IMR-90 (cell line): ENCODE results near the gene PTK7. TPM values are rescaled to one million over a fixed set of nuclear protein-coding genes. Genes with fewer than 3 reads are reported as not detected.

ENCODE experiments used
- ATAC-seq: fragments of 200-7000 bp; cut with Tn5 transposase; 2 replicates; pipeline ENCODE4 v1.9.1; 2020; ENCODE audit warnings: low read depth, mild to moderate bottlenecking, moderate library complexity
- BruUV-seq: library from RNA; stranded (reverse); fragments of 400-500 nt; replicated peaks from 2 replicates; lab custom pipeline; 2021; lab: Mats Ljungman, UMichigan
- CTCF ChIA-PET: fragments of 300-600 bp; formaldehyde crosslinking; extraction: SDS; loops from one replicate; lab custom pipeline; 2021; ENCODE audit warnings: antibody characterized with exemption; lab: Yijun Ruan, JAX
- POLR2A ChIA-PET: fragments of 300-600 bp; sonication (Branson Sonifier 250); formaldehyde crosslinking; loops from one replicate; lab custom pipeline; 2022; ENCODE audit warnings: antibody characterized with exemption; ENCODE audit not compliant: unreplicated experiment; lab: Charles Lee
- DNase-seq: peaks from one replicate; pipeline ENCODE4 v3.0.0; 2013
- H2AFZ ChIP-seq: replicated peaks from 2 replicates; pipeline ENCODE3; 2013; ENCODE audit warnings: low read length, mild to moderate bottlenecking; ENCODE audit not compliant: poor library complexity
- H2AK5ac ChIP-seq: 2 replicates; pipeline ENCODE4 v1.6.1; 2013; ENCODE audit warnings: low read depth, low read length, inconsistent platforms
- H2AK9ac ChIP-seq: replicated peaks from 2 replicates; pipeline ENCODE3; 2013; ENCODE audit warnings: mild to moderate bottlenecking, low read depth, low read length, moderate library complexity; ENCODE audit not compliant: poor library complexity
- H2BK120ac ChIP-seq: 2 replicates; pipeline ENCODE4 v1.6.1; 2013; ENCODE audit warnings: low read depth, low read length, inconsistent platforms
- H2BK15ac ChIP-seq: 3 replicates; pipeline ENCODE4 v1.6.1; 2013; ENCODE audit warnings: low read depth, low read length, inconsistent platforms
- H2BK20ac ChIP-seq: 2 replicates; pipeline ENCODE4 v1.6.1; 2013; ENCODE audit warnings: low read depth, mild to moderate bottlenecking, inconsistent platforms, low read length, moderate library complexity
- H2BK5ac ChIP-seq: 2 replicates; pipeline ENCODE4 v1.6.1; 2013; ENCODE audit warnings: mild to moderate bottlenecking, low read depth, low read length, inconsistent platforms; ENCODE audit not compliant: poor library complexity, severe bottlenecking
- H3K14ac ChIP-seq: replicated peaks from 2 replicates; pipeline ENCODE4 v1.6.1; 2013; ENCODE audit warnings: low read depth, low read length, inconsistent platforms
- H3K18ac ChIP-seq: 2 replicates; pipeline ENCODE4 v1.6.1; 2013; ENCODE audit warnings: low read depth, low read length, control low read depth
- H3K23ac ChIP-seq: 2 replicates; pipeline ENCODE4 v1.6.1; 2013; ENCODE audit warnings: low read depth, low read length, inconsistent platforms
- H3K27ac ChIP-seq: 2 replicates; pipeline ENCODE4 v1.5.1; 2013; ENCODE audit warnings: mild to moderate bottlenecking, control low read depth, low read length; ENCODE audit not compliant: insufficient read depth
- H3K27me3 ChIP-seq: 2 replicates; pipeline ENCODE4 v1.6.1; 2013; ENCODE audit warnings: low read length; ENCODE audit not compliant: control insufficient read depth, insufficient read depth
- H3K36me3 ChIP-seq: 2 replicates; pipeline ENCODE4 v1.6.1; 2013; ENCODE audit warnings: low read length, mixed read lengths; ENCODE audit not compliant: control insufficient read depth, insufficient read depth
- H3K4ac ChIP-seq: 2 replicates; pipeline ENCODE4 v1.6.1; 2013; ENCODE audit warnings: low read depth, low read length, inconsistent platforms
- H3K4me1 ChIP-seq: 2 replicates; pipeline ENCODE4 v1.6.1; 2013; ENCODE audit warnings: low read length, mixed read lengths; ENCODE audit not compliant: control insufficient read depth, insufficient read depth
- H3K4me2 ChIP-seq: 2 replicates; pipeline ENCODE4 v1.6.1; 2013; ENCODE audit warnings: low read depth, mild to moderate bottlenecking, control low read depth, low read length, moderate library complexity
- H3K4me3 ChIP-seq: 2 replicates; pipeline ENCODE4 v1.5.1; 2013; ENCODE audit warnings: low read depth, mild to moderate bottlenecking, control low read depth, low read length, moderate library complexity; ENCODE audit not compliant: insufficient read depth
- H3K56ac ChIP-seq: 2 replicates; pipeline ENCODE4 v1.6.1; 2013; ENCODE audit warnings: low read length, inconsistent platforms; ENCODE audit not compliant: insufficient read depth; ENCODE audit errors: extremely low read depth
- H3K79me1 ChIP-seq, 2 experiments: 2 replicates each; pipeline ENCODE4 v1.6.1; 2013; ENCODE audit warnings: low read length in 2 of 2, inconsistent platforms in 1 of 2, low read depth in 1 of 2
- H3K9ac ChIP-seq: 2 replicates; pipeline ENCODE4 v1.6.1; 2013; ENCODE audit warnings: low read depth, low read length, control low read depth
- H3K9me1 ChIP-seq: 2 replicates; pipeline ENCODE4 v1.6.1; 2013; ENCODE audit warnings: low read length, inconsistent platforms; ENCODE audit not compliant: insufficient read depth
- H3K9me3 ChIP-seq: 2 replicates; pipeline ENCODE4 v1.6.1; 2013; ENCODE audit warnings: low read length; ENCODE audit not compliant: control insufficient read depth, insufficient read depth
- H4K20me1 ChIP-seq: 2 replicates; pipeline ENCODE4 v1.6.1; 2013; ENCODE audit warnings: low read length, inconsistent platforms; ENCODE audit not compliant: insufficient read depth
- H4K5ac ChIP-seq: 2 replicates; pipeline ENCODE4 v1.6.1; 2013; ENCODE audit warnings: mild to moderate bottlenecking, low read depth, low read length, control low read depth
- H4K8ac ChIP-seq, 2 experiments: 2 replicates each; pipeline ENCODE4 v1.6.1; 2013; ENCODE audit warnings: low read depth in 2 of 2, low read length in 2 of 2, control low read depth in 1 of 2, inconsistent platforms in 1 of 2
- H4K91ac ChIP-seq: 2 replicates; pipeline ENCODE4 v1.6.1; 2013; ENCODE audit warnings: low read depth, low read length, inconsistent platforms; ENCODE audit not compliant: insufficient read depth
- BHLHE40 ChIP-seq: fragments of 150-350 bp; IDR thresholded peaks from 2 replicates; pipeline ENCODE4 v1.6.1; 2016; ENCODE audit warnings: mild to moderate bottlenecking, low read depth, low read length
- CEBPB ChIP-seq: IDR thresholded peaks from 2 replicates; pipeline ENCODE4 v1.6.1; 2012; ENCODE audit warnings: low read depth, low read length, improper control_type of control experiment
- MAFK ChIP-seq: IDR thresholded peaks from 2 replicates; pipeline ENCODE4 v1.6.1; 2012; ENCODE audit warnings: low read depth, low read length, improper control_type of control experiment
- MXI1 ChIP-seq: IDR thresholded peaks from 2 replicates; pipeline ENCODE4 v1.6.1; 2012; ENCODE audit warnings: low read depth, mild to moderate bottlenecking, low read length, moderate library complexity, borderline replicate concordance
- RFX5 ChIP-seq: IDR thresholded peaks from 2 replicates; pipeline ENCODE4 v1.8.0; 2012; ENCODE audit warnings: low read depth, mild to moderate bottlenecking, low read length, moderate library complexity
- USF2 ChIP-seq: fragments of 150-350 bp; IDR thresholded peaks from 2 replicates; pipeline ENCODE4 v1.6.1; 2017; ENCODE audit warnings: mild to moderate bottlenecking, antibody characterized with exemption, low read length, low read depth
- WGBS, 2 experiments: methylation state at CpG; one replicate each; pipeline versions ENCODE4 v1.1.5 to v1.1.7; 2013; ENCODE audit warnings: missing lambda C conversion rate in 2 of 2; ENCODE audit not compliant: insufficient read length in 1 of 2; ENCODE audit errors: extremely low coverage in 2 of 2; 5-methylcytosine and 5-hydroxymethylcytosine counted together
- dilution Hi-C: fragments of 300-500 bp; cut with HindIII; formaldehyde crosslinking; loops from one replicate; pipeline ENCODE4 v1.14.3; 2018; ENCODE audit warnings: low sequenced_read_pairs; ENCODE audit not compliant: unreplicated experiment
- in situ Hi-C: fragments of 300-500 bp; cut with MboI; formaldehyde crosslinking; loops from 3 replicates; pipeline ENCODE4 v1.14.3; 2019; ENCODE audit warnings: low sequenced_read_pairs, inconsistent platforms, mixed read lengths
- intact Hi-C: fragments of 100-400 bp; cut with micrococcal nuclease; formaldehyde crosslinking; loops from 2 replicates; pipeline ENCODE4 v1.10.0; 2022
- polyA plus RNA-seq, 3 experiments: library from polyadenylated mRNA; depleted of rRNA; stranded (reverse); fragments of >200 nt; gene quantifications; 2 replicates each; pipeline ENCODE4 v1.2.3, GENCODE V29; 2012; ENCODE audit warnings: low replicate concordance in 1 of 3
- total RNA-seq: library from RNA; depleted of rRNA; stranded (reverse); fragments of >200 nt; gene quantifications from 2 replicates; pipeline ENCODE4 v1.2.3, GENCODE V29; 2012

Gene PTK7
- total and polyA plus RNA-seq, 2 of the 4 experiments (the other 2 are of a cell fraction): 47.1 to 142 TPM

- no CpG with 5 or more reads among the region's 11 CpGs for WGBS, 2 experiments
- in situ Hi-C loops: no loop called here
- no peak overlapping the region for H3K56ac ChIP-seq
- no peak overlapping the region for H4K8ac ChIP-seq
- no peak overlapping the region for H2AK9ac ChIP-seq
- no peak for TF ChIP-seq MXI1
- no peak for TF ChIP-seq RFX5
- TF ChIP-seq MAFK: no peak
- TF ChIP-seq USF2: no peak
- no peak for TF ChIP-seq CEBPB
- no peak for TF ChIP-seq BHLHE40
- no peaks in the 10 kb centered on the region for H3K27me3 ChIP-seq
- no peak overlapping the region for H3K18ac ChIP-seq
- no peak overlapping the region for H2BK120ac ChIP-seq
- POLR2A ChIA-PET: no interaction called here
- no peak overlapping the region for H3K9ac ChIP-seq
- no peak overlapping the region for H3K4me3 ChIP-seq
- H3K4me1 ChIP-seq: no peaks in the 10 kb centered on the region
- H2AK5ac ChIP-seq: no peak overlapping the region
- H2BK15ac ChIP-seq: no peak overlapping the region
- no peak for DNase-seq
- no peaks in the 10 kb centered on the region; the same call in 1 of the 2 replicates for H4K20me1 ChIP-seq
- H2AFZ ChIP-seq: no peak overlapping the region
- H3K23ac ChIP-seq: no peak overlapping the region
- no peak overlapping the region for H2BK20ac ChIP-seq
- intact Hi-C loops: no loop called here
- H3K36me3 ChIP-seq: peaks cover 39% of the 10 kb centered on the region
- no peak for ATAC-seq
- no TSS peak for BruUV-seq
- CTCF ChIA-PET: no interaction called here
- H3K9me1 ChIP-seq: no peaks in the 10 kb centered on the region
- no peak overlapping the region for H3K14ac ChIP-seq
- H3K4ac ChIP-seq: no peak overlapping the region
- no peak overlapping the region for H4K5ac ChIP-seq
- H3K4me2 ChIP-seq: no peak overlapping the region
- H3K79me1 ChIP-seq: no peaks in the 10 kb centered on the region; a peak in 1 of 4 replicates
- no peak overlapping the region for H2BK5ac ChIP-seq
- H4K91ac ChIP-seq: no peak overlapping the region
- no peaks in the 10 kb centered on the region for H3K9me3 ChIP-seq
- no peak overlapping the region for H3K27ac ChIP-seq
- dilution Hi-C loops: no loop called here
These were observed 83.5 kb downstream of the PTK7 start for GRCh38 chr6:43159599-43159998.
